NCI-H2227 treated with DMSO at 0.1 percent for 48 hours (cell line): Measurements from ENCODE around the gene GCAT.

Experiments used
- DNase-seq: peaks from one replicate; lab custom pipeline; 2025; lab: John Stamatoyannopoulos, UW

Gene GCAT

DNA sequence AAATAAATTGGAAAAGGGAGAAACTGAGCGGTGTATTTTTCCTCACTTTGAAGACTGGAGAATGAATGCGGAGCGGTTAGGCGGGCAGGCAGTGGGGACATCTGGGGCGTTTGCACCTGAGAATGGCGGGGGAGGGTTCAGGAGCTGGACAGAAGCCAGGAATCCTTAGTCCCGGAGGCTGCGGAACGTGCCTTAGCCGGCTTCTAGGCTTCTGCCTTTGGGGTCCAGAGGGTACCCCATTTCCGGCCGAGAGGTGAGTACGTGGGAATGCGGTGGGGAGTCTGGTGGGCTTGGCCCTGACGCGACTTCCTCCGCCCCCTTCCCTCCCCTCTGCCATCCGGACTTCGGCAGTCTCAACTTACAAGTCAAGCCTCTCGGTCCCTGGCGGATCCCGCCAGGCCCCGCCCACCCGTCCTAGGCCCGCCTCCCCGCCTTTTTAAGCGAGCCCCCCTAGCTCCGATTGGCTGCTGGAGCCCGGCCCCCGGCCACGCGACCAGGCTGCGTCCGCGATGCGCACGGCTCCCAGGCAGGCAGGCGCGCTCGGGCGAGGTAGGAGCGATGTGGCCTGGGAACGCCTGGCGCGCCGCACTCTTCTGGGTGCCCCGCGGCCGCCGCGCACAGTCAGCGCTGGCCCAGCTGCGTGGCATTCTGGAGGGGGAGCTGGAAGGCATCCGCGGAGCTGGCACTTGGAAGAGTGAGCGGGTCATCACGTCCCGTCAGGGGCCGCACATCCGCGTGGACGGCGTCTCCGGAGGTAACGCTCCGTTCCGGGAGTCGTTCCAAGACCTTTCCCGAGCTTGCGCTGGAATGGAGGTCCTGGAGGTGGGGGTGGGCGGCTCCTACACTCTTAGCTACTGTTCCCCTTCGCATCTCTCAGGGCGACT lies at the start of gene GCAT:
GCAT (plus strand) TSS at position 525 of the 884 bp plus-strand sequence; CDS start at position 559, 34 bp downstream.
- DNase-seq: peak; percentile 83

DNA sequence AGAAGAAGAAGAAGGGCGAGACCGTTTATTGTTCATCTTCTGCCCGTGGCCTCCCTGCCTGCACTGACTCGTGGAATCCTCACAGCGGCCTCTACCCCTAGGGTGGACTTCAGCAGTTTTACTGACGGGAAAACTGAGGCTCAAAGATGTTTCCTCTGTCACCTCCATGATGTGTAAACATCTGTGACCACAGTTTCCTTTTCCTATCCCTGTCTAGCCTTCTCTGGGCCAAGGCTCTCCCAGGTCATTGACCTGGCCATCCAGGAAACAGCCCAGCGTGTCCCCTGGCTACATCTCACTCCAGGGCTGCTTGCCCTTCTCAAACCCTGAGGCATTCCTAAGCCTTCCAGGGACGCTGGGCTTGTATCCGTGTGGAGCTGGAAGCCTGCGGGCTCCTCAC lies 49.0 kb upstream of the GCAT start:
- no peak for DNase-seq

DNA sequence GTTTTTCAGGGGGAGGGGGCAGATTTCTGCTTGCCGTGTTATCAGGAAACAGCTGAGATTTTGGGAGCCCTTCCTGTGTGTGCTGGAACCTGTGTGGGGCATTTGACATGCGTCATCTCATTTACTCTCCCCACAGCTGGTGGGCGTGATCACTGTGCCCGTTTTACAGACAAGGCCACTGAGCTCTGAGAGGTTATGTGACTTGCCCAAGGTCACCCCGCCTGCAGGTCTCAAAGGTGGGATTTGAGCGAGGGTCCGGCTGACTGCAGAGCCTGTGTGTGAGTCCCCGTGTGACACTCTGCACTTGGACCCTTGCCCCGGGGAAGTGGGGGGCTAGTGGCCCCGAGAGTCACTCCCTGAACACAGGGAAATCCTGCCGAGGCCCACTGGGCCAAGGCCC lies 48.5 kb upstream of the GCAT start:
- DNase-seq: no peak

DNA sequence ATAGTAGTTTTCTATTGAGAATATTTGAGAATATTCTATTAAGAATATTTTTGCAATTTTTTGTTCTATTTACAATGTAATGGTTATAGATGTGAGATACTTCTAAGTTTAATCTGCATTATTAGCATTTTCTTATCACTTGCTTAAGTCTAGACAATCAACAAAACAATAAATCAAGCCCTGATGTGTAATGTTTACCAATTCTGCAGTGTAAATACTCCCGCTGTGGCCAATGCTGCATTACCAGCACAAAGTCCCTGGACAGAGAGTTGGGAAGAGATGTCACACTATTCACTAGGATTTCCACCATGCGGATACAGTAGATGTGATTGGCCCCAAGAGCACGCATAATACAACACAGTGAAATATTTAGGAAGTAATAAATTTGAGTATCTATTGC lies 47.6 kb upstream of the GCAT start:
- no peak for DNase-seq

DNA sequence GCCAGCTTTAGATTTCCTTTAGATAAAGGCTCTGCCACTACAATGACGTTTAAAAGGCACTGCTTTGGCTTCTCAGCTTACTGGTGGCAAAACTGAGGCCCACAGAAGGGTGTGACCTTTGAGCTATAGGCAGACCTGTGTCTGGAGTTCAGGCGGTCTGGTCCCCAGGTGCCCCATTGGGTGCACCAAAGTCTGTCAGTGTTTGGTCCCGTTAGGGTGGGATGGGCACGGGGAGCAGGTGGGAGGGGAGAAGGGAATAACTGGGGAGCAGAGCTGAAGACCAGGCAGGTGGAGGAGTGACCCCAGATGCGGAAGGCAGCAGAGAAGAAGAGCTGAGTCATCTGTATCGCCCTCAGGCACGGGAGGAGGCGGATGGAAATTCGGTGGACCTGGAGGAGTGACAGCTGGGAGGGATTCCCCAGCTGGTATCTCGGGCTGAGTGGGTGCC lies 45.3 kb upstream of the GCAT start:
- no peak for DNase-seq

DNA sequence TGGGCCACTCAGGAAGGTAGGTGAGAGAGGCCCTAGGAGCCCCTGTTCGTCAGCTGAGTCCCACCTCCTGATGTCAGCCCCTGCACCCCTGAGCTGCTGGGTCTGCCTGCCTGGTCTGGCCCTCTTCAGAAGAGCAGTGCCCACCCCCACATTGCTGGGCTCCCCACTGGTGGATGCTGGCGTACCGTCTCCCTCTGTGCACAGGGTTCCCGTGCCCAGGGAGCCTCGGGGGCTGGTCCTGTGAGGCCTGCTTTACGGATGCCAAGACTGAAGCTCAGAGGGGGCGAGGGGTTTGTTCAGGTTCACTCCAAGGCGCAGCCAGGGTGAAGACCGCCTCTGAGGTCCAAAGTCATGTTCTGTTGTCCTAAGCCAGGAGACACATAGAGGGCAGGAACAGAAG lies 44.7 kb upstream of the GCAT start:
- no peak for DNase-seq

DNA sequence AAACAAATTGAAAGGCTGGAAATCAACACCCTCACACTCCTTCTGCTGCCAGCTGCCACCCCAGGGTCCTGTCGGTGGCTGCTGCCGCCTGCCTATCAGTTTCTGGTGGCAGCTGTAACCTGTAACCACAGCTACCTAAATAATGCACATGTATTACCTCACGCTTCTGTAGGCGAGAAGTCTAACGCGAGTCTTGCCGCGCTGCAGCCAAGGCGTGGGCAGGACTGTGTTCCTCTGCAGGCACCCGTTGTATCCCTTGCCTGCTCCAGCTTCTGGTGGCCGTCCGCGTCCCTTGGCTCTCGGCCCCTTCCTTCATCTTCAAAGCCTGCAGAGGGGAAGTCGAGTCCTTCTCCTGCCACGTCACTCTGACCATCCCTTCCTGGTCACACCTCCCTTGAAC lies 44.1 kb upstream of the GCAT start:
- DNase-seq: no peak

DNA sequence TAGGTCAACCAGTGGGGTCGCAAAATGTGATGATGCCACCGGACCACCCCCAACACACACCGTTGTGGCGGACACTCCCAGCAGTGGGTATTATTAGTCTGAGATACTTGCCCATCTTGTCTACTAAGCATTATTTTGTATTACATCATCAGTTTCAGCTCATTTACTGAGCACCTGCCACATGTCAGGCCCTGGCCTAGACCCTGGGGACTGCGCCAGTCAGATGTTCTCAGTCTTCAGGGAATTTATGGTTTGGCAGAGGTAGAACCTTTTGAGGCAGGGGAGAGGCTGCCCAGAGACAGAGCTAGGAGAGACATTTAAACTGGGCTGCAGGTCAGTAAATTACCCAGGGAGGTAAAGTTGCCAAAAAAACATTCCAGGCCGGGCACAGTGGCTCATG lies 43.1 kb upstream of the GCAT start:
- no peak for DNase-seq

DNA sequence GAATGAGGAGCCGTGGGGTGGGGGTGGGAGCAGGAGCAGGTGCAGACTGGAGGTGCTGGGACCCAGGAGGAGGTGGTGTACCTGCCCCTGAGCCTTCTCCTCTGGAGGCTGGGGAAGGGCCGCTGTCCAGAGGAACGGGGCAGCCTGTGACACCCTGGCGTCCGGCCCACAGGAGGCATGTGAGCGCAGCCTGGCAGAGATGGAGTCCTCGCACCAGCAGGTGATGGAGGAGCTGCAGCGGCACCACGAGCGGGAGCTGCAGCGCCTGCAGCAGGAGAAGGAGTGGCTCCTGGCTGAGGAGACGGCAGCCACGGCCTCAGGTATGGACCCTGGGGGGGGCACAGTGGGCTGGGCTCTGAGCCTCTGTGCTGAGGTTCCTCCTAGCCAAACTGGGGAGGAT lies 42.2 kb upstream of the GCAT start:
- no peak for DNase-seq

DNA sequence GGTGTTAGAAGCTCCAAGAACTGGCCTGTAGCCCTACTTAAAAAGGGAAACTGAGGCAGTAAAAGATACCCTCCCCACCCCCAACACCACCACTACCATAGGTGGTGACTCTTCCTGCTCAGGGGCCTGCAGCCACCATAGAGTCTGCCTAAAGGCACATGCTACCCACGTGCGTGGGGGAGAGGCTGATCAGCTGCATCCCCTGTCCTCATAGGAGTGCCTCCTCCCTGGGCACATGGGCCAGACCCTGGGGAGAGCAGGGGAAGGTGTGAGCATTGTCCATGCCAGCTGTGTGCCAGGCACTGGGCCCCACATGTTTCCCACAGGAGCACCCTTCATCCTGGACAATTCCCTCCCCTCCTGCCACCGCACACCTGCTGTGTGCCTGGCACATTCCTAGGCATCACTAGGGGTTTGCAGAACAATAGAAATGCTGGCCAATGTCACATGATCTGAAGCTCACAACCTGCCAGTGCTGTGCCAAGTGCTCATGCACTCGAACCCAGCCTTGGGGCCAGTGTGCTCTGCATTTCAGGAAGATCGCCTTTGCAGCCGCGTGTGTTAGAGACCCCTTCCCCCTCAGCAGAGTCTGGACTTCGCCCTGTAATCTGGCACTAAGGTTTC lies 41.7 kb upstream of the GCAT start:
- DNase-seq: no peak

DNA sequence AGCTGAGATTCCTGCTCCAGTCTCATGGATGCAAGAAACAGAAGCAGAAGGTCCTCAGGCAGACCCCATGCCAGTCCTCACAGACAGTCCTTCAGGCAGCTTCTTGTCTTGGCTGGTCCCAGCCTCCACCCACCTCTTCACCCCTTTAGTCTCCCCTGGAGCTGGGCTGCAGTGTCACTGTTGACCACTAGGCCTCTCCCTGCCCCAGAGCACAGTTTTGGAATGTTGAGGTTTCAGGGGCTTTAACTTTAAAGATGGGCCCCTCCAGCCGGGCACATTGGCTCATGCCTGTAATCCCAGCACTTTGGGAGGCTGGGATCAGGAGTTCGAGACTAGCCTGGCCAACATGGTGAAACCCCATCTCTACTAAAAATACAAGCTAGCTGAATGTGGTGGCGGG lies 39.5 kb upstream of the GCAT start:
- DNase-seq: no peak

DNA sequence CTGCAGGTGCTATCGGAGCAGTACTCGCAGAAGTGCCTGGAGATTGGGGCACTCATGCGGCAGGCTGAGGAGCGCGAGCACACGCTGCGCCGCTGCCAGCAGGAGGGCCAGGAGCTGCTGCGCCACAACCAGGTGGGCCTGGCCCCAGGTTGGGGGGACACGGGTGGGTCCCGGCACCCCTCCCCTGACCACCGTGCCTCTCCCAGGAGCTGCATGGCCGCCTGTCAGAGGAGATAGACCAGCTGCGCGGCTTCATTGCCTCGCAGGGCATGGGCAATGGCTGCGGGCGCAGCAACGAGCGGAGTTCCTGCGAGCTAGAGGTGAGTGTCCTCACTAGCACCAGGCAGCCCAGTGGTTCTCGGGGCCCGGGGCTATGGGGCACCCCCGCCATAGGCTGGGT lies 38.7 kb upstream of the GCAT start:
- DNase-seq: no peak

DNA sequence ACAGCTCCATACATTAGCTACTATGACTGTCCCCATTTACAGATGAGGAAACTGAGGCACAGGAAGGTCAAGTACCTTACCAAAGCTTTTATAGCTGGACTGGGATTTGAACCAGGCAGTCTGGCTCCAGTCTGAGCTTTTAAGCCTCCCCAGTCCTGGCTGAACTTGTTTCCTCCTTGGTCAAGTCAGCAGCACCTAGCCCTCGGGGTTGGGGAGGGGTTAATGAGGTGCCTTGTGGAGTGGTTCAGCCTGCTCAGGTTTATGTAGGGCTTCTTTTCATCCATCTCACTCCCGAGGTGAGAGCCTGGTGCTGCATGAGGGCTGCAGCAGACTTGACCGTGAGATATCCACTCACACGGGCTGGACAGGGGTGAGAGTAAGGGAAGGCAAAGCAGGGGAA lies 36.7 kb upstream of the GCAT start:
- no peak for DNase-seq

DNA sequence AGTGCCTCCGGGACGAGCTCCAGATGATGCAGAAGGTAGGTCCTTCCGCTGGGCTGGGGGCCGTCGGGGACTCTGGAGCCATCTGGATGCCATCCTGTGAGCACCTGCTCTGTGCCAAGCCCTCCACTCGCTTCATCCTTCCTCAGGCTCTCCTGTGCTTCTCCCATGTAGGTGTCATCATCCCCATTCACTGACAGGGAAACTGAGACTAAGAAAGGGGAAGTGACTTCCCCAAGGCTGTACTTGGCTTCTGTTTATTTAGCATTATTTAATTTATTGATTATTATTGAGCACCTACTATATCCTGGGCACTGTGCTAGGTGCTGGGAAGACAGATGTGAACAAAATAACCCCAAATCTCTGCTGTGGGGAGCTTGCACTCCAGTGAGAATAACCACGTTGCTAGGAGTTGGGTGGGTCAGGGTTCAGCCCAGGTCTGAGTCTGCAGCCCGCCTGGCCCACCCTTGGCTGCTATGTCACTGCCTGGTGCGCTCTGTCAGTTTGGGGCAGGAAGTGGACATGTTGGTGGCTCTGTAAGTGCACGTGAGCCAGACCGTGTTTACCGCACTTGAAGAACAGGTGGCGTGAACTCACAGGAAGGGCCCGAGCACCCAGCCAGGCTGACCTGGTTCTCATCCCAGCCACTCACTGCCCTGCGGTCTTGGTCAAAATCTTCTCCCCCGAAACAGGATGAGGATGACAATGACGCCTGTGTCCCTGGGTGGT lies 35.9 kb upstream of the GCAT start:
- DNase-seq: no peak

DNA sequence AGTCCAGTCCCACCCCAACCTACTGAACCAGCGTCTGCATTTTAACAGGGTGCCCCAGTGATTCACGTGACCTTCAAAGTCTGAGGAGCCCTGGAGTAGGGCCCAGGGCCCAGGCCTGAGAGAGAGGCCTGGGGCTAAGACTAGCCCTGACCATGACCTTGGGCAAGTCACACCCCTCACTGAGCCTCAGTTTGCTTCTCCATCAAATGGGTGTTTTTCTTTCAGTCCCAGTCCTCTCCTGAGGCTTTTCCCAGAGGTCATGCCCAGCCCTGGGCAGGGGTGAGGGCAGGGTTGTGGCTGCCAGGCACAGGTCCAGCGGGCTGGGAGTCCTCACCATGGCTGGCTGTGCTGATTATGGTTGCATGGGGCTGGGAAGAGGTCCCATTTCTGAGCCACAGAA lies 33.0 kb upstream of the GCAT start:
- DNase-seq: no peak

DNA sequence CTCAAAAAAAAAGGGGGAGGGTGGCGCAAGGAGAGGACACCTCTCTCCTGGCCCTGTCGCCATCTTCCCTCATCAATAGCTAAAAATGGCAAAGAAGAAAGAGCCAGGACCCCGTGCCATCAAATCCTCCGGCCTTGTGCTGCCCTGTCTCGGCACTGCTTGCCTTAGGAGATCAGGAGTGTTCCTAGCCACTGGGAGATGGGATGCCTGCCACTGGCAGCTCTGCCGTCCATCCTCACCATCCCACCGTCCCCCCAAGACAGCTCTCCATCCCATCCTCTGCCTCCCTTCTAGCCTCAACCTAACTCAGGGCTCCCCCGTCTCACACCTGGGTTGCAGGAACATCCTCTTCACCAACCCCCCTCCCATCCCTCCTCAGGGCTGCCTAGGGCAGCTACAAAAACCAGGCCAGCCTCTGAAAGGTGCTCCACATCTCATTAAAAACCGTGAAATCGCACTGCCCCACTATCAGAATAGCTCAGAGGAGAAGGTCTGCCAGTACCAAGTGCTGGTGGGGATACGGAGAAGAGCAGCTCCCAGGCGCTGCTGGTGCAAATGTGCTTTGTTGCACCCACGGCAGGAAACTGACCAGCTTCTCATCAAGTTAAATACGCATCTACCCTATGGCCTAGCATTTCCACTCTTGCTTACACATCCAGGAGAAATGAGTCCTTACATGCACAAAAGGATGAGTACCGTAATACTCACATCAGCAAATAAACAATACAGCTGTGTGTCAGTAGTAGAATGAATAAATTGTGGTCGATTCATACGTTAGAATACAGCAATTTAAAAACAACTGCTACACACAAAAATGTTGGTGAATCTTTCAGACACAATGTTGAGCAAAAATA lies 31.7 kb upstream of the GCAT start:
- DNase-seq: no peak

DNA sequence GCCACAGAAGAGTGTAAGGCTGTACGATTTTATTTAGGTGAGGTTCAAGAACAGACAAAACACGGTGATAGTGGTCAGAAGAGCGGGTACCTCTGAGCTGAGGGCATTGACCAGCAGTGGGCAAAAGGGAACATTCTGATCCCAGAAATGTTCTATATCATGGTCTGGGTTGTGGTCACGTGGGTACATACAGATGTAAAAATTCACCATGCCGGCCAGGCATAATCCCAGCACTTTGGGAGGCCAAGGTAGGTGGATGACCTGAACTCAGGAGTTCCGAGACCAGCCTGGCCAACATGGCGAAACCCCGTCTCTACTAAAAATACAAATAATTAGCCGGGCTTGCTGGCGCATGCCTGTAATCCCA lies 31.1 kb upstream of the GCAT start:
- no peak for DNase-seq

DNA sequence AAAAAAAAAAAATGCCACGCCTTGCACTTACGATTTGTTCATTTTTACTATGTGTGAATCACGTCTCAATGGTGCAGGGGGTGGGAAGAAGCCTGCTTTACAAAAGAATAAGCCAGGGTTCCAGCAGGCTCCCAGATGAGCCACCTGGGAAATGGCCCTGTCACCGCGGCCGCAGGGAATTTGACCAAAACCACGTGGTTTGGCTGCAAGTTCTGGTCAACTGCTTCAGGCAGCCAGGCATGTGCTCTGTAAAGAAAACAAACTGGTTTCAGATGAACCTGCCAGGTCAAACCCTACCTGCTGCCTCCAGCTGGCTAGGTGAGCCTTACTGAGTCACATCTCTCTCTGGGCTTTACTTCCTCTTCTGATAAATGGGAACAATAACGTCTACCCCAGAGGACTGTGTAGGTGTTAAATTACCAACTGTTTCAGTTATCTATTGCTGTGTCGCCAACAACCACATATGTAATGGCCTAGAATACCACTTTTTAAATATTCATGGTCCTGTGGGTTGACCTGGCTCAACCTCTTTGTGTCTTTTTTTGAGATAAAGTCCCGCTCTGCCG lies 30.5 kb upstream of the GCAT start:
- no peak for DNase-seq

DNA sequence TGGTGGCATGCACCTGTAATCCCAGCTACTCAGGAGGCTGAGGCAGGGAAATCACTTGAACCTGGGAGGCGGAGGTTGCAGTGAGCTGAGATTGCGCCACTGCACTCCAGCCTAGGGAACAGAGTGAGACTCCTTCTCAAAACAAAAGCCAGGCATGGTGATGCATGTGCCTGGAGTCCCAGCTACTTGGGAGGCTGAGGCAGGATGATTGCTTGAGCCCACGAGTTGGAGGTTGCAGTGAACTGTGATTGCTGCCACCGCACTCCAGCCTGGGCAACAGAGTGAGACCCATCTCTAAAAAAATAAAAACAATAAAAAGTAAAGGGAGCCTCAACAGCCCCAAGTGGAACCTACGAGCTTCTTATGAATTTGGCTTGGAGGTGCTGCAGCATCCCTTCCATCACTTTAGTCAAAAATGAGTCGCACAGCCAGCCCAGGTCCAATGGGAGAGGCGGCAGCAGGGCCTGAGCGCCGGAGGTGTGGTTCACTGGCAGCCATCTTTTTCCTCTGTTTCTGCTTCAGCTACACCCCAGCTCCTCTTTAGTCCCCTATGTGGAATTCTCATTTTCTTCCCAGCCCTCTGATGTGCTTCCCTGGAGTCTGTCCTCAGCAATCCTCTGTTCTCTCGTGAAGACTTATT lies 29.2 kb upstream of the GCAT start:
- no peak for DNase-seq

DNA sequence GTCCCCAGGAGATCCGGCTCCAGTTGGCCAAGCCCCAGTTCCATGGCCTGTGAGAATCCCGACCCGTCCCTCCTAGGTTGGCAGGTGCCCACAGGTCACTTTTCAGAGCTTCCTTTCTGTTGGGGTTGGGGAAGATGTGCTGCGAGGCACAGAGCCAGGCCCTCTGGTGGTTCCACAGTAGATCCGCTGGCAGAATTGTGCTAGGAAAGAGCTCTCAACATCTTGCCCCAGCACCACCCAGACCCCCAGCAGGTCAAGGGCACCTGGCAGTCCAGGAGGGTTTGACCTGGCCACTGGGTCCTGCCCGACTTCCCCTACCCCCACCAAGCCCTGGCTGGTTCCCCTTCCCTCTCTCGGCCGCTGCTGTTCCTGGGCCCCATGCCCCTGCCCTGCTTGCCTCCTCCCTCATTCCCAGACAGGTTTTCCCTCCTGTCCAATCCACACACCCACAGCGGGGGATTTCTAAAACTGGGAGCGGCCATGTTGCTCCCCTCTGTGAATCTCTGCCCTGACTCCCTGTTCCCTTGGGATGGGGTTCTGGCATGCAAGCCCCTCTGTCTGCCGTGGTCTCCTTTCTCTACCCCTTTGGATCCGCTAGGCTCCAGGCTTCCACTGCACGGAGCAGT lies 26.2 kb upstream of the GCAT start:
- no peak for DNase-seq
